ENCODE measurements around the gene MORC4.

- TF ChIP-seq EP300 (IDR thresholded peaks at IDR 0.05) (no peak), CTCF (IDR thresholded peaks at IDR 0.05) (no peak), POLR2A (IDR thresholded peaks at IDR 0.05; ENCODE audit: low read depth) (no peak), POLR2AphosphoS5 (IDR thresholded peaks at IDR 0.05) (no peak)
Measured at GRCh38 chrX:106949366-106949765, 50.6 kb downstream of the MORC4 start.
